SHP77 treated with DMSO at 0.1 percent for 48 hours (cell line): Measurements from ENCODE around the gene TMEM271.

Experiments used
- DNase-seq: peaks from one replicate; lab custom pipeline; 2025; lab: John Stamatoyannopoulos, UW

TMEM271 gene

DNA sequence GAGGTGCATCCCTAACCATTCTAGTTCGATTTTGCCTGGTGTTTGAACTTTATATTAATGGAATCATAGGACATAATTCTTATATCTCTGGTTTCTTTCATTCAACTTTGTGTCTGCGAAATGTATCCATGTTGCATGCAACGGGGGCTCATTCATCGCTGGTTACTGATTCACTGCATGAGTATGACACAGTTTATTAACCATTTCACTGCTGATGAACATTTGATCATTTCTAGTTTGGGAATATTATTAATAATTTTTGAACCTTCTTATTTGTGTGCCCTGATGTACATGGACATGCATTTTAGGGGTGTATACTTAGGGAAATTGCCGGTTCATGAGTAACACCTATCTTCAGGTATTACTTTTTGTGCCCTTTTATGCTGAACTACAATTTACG, 5.1 kb upstream of the TMEM271 start:
- no peak for DNase-seq

DNA sequence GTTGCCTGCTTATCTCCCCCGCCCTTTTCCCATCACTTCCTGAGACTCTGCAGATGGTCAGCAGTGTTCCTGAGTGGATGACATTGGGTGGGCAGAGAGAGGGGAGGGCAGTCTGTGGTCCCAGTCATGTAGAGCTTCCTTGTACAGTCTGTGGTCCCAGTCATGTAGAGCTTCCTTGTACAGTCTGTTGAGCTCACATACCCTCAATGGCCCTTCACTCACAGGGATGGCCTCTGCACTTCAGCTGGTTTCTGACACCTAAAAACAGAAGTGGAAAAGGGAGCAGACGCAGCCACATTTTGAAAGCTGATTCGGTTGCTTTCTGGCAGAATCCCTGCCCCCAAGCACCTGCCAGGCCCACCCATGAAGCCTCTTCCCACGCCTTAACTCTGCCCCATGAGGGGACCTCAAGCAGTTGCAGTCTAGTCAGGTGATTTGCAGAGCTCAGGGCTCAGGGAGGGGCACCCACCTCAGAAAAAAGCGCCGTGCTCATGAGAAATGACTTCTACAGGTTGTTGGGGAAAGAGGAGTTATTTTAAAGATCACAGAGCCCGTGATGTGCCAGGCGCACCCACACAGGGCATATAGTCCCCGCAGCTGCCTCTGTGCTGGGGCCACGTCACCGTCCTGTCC, 3.6 kb upstream of the TMEM271 start:
- no peak for DNase-seq

DNA sequence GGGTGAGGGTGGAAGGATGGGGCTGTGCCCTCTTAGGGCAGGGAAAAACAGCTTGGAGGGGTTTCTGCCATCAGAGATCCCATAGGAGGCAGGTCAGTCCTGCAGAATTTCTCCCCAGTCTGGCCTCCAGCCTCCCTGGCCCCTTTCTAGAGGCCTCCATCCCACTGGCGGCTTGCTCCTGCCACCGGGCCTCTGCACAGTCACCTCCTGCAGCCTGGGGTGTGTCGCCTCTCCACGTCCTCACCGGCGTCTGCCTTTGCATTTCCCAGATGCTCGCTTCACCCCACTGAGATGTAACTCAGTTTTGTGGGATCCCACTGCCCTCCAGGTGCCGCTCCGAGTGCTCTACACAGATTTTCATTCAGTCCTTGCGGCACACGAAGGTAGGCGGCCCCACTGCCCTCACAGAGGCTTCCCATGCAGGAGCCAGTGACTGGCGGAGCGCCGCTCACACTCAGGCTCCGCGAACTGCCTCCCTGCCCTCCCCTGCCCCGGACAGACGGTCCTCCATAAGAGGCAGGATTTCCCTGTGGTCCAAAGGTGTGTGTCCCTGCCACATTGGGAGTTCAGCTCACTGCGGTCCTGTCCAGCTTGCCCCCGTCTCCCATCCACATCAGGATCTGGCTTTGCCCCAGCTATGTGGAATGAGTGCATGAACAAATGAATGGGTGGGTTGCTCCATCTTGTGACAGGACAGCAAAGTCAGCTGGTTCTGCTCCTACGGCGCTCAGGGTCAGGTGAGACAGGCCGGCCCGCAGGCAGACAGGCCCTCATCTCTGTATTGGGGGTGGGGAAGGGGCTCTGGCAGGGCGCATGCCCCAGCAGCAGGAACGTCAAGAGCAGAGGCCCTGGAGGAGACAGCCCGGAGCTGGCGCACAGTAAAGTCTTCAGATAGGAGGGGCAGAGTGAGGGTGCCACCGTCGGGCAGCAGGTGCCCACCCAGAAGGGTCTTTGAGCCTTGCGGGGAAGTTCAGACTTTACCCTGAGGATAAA, 2.7 kb upstream of the TMEM271 start:
- no peak for DNase-seq

DNA sequence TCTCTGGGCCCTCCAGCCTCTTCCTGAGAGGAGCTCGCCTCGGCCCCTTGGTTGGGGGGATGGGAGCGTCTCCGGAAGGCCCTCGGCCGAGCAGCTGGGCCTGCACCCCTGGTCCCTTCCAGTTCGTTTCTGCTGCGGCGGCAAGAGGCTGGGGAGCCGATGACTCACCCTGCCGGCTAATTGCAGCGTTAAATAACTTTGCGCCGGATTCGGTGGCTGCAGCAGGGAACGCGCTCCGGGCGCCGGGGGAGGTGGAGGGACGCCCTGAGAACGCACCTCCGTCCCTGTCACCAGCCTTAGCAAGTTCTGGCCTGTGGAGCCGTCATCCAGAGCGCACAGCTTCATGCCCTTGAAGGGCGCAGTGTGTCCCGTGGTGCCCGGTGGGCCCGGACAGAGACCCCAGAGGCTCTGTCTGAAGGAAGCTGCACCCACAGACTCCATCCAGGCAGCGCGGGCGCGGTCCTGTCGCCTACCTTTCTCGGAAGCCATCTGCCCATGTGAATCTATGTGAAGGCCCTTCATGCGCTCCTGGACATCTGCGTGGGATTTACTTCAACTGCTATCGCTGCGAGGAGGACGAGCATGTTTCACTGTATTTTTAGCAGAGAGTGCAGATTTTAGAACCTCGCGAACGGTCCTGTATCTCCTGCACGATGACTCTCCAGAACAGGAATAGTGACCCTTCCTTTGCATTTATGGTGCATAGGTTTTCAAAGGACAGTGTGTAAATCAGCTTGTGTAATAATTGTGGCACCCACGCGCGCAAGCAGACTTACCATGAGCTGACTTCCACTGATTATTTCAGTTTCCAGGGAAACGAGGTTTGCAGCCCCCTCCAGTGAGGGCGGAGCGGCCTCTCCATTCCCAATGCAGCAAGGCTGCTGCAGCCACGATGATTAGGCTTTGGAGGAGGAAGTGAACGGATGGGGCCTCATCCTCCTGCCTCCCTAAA, 1.7 kb upstream of the TMEM271 start:
- DNase-seq = no peak

DNA sequence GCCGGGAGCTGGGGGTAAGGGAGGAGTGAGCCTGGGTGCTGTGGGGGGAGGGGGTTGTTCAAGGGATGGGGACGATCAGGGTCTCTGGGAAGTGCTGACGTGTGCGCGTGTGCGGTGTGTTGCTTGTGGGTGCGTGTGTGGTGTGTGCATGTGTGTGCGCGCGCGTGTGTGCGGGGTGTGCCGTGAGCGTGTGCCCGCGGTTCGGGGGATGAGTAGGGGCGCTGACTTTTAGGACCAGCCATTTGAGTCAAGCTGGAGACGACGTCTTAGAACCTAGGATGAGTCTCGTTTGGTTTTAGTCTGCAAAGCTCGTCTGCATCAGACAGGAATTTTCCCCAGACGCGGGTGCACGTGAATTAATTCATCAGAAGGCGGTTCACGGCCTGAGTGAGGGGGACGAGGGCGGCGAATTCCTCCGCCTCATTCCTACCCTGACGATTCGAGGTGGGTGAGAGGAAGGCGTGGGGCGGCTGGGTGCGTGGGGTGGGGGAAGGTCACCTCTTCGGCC, 950 bp upstream of the TMEM271 start:
- DNase-seq = no peak

DNA sequence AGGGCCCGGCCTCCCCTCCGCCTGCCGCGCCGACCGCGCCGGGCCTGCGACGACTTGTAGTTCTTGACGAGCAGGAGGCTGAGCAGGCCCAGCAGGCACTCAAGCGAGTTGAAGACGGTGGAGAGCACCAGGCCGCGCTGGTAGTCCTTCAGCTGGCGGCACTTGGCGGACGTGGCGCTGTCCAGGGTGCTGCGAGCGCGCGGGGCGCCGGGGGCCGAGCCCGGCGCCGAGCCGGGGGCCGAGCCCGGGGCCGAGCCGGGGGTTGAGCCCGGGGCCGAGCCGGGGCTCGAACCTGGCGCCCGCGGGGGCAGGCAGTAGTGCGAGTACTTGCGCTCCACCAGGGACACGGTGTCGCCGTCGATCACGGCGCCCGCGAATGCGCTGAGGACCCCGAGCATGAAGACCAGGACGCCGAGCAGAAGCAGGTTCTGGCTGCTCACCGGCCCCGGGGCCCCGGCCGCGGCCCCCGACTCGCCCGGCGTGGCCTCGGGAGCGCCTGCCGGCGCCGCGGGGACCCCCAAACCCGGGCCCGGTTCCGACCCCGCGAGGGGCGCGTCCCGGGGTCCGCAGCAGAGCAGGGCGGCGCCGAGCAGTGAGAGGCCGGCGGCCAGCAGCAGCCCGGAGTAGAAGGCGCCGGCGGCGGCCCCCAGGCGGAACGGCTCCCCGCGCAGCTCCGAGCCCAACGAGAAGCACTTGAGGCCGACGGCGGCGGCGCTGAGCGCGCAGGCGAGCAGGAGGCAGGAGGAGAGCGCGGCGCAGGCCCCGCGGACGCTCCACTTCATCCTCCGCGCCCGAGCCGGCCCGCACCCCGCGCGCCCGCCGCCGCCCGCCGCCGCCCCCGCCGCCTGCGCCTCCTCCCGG, 584 bp downstream of the TMEM271 start:
- DNase-seq = no peak

DNA sequence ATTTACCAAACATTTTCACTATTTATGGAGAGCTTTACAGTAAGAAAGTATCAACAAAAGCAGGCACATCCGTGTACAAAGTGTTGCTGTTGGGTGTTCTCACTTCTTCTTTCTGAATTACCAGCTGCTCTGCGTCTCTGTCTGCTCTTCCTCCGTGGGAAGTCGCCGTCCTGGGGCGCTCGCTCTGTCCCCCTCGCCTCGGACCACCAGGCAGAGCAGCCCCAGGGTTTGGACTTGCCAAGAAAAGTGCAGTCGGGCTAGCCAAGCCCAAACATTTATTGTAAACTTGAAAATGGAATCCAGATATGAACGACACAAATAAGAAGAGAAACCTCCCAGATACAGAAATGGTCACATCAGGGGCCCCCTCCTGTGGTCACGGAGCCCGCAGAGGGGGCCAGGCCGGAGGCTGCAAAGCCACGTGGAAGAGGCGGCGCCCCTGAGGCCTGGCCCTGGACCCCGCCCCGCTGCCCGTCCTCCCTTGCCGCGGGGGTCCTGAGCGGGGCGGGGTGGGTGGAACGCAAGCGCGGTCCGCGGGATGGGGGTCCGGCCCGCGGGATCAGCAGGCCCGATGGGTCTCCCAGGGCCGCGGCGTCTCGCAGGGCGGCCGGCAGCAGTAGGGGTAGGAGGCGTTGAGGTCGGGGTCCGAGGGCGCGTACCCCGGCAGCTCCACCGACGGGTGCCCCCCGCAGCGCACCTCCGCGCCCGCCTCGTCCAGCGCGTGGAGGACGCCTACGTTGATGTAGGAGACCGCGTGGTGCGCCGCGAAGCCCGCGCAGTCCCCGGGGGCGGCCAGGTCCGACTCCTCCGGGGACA, 1.5 kb downstream of the TMEM271 start:
- no peak for DNase-seq

DNA sequence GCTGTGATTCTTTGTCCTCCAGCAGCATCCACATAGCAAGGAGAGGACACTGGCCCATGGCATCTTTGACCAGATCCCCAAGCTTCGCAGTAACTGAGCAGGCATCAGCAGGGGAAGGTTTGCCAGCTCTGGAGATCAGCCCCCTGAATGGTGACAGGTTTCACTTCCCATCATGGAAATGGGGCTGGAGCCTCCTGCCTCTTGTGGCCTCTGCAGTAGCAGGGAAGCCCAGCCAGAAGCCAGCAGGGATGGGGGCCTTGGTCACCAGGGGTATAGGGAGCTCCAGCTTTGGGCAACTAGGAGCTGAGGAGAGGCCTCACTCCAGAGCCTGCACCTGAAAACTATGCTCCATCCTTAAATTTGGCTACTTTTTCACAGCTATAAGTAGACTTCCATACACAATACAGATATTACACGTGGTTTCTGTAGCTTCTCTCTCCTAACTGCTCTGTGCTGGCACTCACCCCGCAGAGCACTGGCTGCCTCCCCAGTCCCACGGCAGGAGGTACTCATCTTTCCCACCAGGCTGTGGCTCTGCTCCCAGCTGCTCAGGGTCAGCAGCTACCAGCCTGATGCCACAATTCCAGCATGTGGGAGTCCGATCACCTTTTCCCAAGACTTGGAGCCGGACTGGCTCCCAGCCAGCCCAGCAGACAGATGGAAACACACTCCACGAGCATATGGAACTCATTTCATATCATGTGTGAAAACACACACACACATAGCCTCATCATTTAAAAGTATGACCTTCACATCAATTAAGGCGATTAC, 2.8 kb downstream of the TMEM271 start:
- DNase-seq = no peak

DNA sequence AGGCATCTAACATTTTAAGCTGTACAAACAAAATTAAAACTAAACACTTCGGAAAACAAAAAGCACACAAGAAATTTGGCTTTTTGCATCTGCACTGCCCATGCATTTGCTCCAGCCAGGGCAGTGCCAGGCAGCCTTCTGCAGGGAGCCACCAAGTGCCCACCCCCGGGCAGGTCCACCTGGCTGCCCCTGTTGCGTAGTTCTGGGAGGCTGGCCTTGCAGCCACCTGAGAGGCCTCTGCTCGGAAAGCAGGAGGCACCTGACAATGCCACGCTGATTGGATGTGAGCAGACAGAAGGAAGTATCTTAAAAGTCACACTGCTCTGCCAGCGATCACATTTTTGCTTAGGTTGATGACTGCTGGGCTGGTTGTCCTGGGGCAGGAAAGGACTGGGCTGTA, 3.5 kb downstream of the TMEM271 start:
- DNase-seq = no peak

DNA sequence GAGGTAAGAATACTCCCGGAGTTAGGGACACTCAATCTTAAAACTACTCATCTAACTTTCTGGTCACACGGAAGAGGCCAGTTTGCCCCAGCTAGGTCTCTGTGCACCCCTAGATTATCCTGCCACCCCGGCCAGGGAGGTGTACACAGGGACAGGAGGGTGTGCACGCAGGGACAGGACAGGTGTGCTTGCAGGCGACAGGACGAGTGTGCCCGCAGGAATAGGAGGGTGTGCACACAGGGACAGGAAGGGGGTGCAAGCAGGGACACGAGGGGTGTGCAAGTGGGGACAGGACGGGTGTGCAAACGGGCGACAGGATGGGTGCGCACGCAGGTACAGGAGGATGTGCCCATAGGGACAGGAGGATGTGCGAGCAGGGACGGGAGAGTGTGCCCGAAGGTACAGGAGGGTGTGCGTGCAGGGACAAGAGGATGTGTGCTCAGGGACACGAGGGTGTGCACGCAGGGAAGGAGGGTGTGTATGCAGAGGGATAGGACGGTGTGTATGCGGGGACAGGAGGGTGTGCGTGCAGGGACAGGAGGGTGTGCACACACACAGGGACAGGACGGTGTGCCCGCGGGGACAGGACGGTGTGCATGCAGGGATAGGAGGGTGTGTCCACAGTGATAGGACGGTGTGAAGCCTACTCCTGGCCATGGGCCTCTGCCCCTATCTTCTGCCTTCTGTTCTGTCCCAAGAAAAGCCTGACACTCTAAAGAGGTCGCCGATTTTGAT, 4.1 kb downstream of the TMEM271 start:
- no peak for DNase-seq

DNA sequence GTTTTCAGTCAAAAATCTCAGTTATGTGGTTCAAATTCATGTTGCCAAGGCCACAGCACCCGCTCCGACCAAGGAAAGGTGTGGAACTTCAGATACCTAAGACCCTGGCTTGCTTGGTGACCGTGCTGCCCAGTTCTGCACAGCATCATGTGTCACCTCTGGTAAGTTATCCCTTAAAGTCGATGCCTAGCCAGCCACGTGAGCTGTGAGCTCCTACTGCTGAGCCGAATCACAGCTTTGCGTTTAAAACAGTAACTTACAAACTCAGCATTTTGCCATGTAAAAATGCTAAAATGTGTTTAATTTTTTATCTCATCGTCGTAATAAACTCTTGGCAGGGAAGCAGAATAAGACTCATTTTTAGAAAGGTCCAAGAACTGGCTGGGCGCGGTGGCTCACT, 5.3 kb downstream of the TMEM271 start:
- DNase-seq = no peak

DNA sequence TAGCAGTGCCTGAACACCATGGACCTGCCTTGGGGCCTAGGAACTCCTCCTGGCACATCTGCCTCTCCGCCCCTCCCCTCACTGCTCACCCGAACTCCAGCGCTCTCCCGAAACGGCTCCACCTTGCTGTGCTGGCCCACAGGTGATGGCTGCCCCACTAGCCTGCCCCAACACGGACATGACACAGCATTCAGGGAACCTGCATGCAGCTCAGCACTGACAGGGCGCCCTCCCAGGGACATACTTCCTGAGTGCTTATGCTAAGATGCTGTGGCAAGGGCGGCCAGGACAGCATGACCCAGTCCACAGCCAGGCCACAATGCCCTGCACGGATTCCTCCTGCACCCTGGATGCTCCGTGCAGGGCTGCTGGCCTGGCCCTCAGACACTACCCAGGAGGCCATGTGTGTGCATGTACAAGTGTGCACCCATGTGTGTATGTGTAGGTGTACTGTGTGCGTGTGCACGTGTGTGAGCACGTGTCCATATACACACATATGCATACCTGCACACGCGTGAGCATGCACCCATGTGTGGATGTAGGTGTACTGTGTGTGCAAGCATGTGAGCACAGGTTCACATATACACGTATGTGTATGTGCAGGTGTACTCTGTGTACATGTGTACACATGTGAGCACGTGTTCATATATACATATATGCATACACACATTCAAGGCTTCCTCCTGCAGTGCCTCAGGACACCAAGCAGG, 6.0 kb downstream of the TMEM271 start:
- DNase-seq = no peak

DNA sequence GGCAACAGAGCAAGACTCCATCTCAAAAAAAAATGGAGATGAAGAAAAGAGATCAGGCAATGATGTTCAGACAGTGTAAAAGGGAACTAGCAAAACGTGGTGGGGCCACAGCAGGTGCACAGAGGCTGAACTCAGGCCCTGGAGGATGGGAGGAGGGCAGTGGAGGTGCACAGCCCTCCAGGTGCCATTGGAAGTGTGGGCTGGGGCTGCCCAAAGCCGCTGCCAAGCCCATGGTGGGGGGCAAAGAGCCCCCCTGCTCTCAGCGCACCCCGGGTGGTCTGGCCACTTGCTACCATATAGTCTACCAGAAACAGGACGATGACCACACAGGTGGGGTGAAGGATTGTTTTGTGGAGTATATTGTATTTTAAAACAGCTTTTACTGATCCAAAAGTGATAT, 7.1 kb downstream of the TMEM271 start:
- DNase-seq = no peak

DNA sequence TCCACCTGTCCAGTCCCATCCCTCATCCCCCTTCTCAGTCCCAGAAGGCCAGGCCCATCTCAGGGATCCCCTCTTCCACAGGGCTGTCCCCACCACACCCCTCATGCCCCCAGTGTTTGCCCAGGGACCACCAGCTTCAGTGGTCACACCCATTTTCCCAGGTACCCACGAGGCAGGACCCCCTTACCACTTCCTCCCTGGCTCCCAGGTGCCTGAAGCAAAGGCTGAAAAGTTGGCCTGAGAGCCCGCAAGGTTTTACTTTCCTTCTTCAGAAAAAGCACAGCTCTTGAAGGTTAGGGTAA, 7.8 kb downstream of the TMEM271 start:
- DNase-seq = no peak

DNA sequence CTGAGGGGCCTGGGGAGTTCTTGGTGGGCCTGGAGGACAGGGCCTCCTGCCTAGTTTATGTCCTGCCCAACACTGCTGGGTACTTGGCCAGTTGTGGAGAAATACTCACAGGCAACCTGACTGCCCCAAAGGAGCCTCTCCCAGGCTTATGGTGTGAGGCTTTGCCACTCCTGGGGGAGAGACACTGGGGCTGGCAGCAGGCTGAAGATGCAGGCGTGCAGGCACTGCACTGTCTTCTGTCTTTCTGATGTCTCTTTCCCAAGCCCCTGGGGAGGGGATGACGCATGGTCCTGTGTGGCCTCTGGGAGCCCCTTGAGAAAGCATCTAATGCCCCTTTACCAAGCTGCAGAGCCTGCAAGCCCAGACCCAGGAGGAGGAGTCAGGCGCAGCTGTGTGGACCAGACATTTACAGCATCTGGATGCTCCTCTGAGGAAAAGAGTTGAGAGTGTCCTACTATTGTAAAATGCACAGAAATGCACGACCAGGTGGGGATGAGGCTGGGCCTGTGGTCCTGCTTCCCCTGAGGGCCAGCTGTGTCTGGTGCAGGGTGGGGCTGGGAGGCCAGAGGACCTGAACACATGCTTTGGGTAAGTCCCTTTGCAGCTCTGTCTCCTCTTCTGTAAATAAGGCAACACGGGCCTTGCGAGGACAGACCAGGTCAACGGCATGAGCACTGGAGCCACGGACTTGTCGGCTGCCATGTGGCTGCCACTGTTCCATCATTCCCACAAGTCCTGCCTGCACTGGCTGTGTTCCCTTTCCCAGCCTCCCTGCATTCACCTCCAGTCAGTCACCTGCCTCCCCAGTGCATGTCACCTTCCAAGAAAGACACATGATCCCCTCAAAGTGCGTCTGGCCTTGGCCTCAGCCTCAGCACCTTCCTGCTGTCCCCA, 8.4 kb downstream of the TMEM271 start:
- no peak for DNase-seq

DNA sequence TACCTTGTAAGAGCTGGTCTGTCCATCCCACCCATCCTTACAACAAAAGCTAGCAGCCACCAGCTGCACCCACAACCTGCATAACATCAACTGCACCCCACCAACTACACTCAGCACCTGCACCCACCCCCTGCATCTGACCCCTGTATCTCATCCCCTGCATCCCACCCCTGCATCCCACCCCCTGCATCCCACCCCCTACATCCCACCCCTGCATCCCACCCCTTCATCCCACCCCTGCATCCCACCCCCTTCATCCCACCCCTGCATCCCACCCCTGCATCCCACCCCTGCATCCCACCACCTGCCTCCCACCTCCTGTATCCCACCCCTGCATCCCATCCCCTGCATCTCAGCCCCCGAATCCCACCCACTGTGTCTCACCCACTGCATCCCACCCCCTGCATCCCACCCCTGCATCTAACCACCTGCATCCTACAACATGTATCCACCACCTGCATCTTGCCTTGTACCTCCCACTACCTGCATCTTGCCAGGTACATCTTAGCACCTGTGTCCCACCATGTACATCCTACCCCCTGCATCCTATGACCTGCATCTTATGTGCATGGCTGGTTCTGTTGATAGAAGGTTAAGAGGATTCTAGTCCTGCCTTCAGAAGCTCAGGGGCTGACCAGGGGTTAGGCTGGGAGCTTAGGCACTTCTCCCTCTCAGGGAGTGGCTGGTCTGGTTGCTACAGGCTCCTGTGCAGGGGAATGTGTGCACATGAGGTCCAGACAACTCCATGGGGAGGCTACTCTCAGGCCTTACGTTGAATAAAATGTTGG, 9.4 kb downstream of the TMEM271 start:
- DNase-seq = no peak
